Cardiac fibroblast (primary cell): ENCODE results near the gene SCFD2.
"Not testable (repeated sequence)": the region's sequence is repeated elsewhere in the genome, so short reads cannot be mapped to it uniquely, and the experiment has no call there.

ENCODE experiments used
- DNase-seq, 2 donors: peaks; one replicate each; pipeline versions ENCODE4 v3.0.0 to v3.0.0-alpha.2; 2010; ENCODE audit warnings: low read depth in 2 of 2
- H3K4me3 ChIP-seq, 2 donors: replicated peaks in 1 of 2; 1 replicate in 1 of 2; 2 replicates in 1 of 2; pipeline ENCODE4 v1.5.1; 2011; ENCODE audit warnings: low read depth in 2 of 2, low read length in 2 of 2, mild to moderate bottlenecking in 2 of 2, moderate library complexity in 1 of 2
- CTCF ChIP-seq: IDR thresholded peaks from one replicate; pipeline ENCODE4 v1.5.1; 2011; ENCODE audit warnings: low read depth, mild to moderate bottlenecking, low read length, inconsistent platforms

Gene SCFD2

DNA sequence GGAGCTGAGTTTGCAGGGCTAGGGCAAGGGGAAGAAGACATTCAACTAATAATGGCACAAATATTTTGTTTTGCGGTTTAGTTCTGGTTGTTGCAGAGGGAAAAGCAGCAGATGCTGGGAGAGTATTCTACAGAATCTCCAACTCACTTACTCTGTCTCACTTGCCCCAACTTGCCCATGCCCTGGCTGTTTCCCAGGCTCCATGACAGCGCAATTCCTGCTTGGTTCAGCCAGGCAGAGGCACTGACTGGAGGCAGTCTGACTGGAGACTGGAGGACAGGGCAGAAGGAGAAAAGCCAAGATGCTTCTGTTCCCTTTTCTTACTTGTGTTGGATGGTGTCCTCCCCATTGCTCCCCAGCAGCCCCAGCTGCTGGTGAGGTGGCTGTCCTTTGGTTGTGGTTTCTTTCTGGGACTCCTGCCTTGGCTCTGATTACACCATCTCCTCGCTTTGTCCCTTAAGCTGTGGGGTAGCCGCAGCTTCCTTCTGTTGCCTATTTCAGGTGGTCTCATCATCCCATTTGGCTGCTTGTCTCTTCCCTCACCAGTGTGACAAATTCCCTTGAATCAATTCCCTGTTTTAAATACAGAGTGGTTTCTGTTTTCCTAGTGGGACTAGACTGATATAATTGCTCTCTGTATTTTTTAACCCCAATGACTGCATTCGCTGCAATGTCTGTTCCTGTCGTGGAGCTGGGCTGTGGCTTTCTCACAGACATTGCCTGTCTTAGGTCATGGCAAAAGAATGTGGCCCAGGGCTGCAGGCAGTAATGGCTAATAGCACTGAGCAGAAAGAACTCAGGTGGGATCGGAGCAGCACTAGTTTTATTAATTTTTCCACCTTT is 527.9 kb downstream of the SCFD2 start:
- no peak for TF ChIP-seq CTCF
- no peak overlapping the region for H3K4me3 ChIP-seq
- DNase-seq = peak; percentile 21 to 63

DNA sequence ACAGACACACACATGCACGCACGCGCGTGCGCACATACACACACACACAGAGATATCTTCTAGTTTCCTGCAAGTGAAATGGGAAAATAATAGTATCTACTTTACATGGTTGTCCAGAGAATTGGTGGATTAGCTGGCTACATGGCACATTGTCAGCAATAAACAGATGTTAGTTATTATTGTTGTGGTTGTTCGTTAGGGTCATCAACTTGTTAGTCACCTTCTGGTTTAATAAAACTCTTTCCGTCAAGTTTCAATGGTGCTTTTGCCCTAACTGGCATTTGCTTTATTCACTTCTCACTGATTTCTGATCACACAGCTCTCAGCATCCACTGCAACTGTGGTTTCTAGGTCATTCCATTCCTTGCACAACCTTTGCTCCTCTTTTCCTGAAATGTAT is 529.2 kb downstream of the SCFD2 start:
- DNase-seq = no peak
- TF ChIP-seq CTCF = no peak
- H3K4me3 ChIP-seq = no peak overlapping the region

DNA sequence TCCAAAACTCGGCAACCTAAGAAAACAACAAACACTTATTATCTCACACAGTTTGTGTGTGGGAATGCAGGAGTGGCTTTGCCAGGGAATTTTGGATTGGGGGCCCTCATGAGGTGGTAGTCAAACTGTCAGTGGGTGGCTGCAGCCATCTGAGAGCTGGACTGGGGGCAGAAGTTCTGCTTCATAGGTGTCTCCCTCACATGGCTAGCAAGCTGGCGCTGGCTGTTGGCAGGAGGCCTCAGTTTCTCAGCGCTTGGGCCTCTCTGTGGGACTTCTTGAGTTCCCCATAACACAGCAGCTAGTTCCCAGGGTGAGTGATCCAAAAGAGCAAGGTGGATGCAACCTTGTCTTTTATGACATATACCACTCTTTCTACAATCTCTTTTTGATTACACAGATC is 529.7 kb downstream of the SCFD2 start:
- no peak for DNase-seq
- no peak overlapping the region for H3K4me3 ChIP-seq
- no peak for TF ChIP-seq CTCF

- H3K4me3 ChIP-seq, DNase-seq: not testable (repeated sequence)
These were observed 531.0 kb downstream of the SCFD2 start for GRCh38 chr4:52834641-52835456.

DNA sequence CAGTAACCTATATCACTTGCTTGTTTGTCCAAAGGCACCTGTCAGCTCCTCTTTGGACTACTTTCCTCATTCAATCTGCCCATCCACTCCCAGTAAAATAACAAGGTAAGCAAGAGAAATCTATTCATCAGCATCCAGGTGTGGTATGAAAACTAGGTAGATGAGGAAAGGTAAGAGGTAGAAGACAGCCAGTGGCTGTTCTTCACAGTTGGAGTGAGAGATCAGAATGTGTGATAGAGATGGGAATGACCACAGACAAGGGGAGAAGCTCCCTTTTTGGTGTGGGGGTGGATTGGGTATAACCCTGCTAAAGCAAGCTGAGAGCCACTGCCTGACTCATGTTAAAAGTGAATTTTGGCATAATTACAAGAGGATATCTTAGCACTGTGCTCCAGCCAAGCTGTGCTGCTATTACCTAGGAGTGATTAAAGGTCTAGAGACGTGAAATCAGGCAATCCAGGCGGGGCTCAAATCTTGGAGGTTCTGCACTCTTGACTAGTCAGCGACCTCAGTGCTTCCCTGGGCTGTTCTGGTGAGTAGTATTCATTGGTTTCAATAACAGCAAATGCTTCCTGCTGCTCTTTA is 531.8 kb downstream of the SCFD2 start:
- no peak for TF ChIP-seq CTCF
- H3K4me3 ChIP-seq = no peak overlapping the region
- DNase-seq = peak; percentile 6 to 26

DNA sequence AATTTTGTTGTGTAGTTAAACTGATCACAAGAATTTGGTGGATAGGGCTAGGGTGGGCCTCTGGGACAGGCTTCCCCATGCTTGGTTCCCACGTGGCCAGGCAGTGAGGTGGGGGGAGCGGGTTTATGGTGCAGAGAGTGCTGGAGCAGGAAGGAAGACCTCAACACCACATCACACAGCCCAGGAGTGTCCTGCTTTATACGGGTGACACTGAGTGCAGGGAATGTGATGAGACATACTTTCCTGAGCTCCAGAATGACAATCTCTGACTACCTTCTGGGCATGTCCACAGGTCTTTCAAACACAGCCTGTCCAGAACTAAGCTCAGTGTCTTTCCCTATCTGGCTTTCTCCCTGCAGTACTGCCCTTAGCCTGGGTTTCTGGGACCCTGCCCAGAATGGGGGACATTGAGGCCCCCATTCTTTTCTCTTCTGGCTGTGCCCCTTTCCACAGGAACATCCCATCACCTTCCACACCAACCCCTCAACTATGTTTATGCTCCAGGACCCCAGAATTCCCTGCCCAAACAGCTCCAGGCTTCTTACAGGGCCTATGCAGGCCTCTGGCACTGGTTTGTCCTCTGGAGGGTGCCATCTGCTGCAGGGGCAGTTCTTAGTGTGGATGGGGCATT is 540.3 kb downstream of the SCFD2 start:
- no peak overlapping the region for H3K4me3 ChIP-seq
- no peak for DNase-seq
- TF ChIP-seq CTCF = no peak
